PFSK-1 (cell line): ENCODE data around the gene ABI3BP.

ENCODE experiments used
- FOXP2 ChIP-seq: optimal IDR thresholded peaks from 2 replicates; pipeline ENCODE3; 2011; ENCODE audit warnings: borderline replicate concordance, control low read depth, inconsistent platforms; ENCODE audit not compliant: insufficient read depth; ENCODE audit errors: extremely low read length, extremely low read depth
- POLR2AphosphoS5 ChIP-seq: IDR thresholded peaks from 2 replicates; pipeline ENCODE4 v1.6.1; 2012; ENCODE audit warnings: low read depth, mild to moderate bottlenecking, control low read depth, low read length, moderate library complexity
- SIN3A ChIP-seq: IDR thresholded peaks from 2 replicates; pipeline ENCODE4 v1.6.1; 2012; ENCODE audit warnings: mild to moderate bottlenecking, low read length, moderate library complexity, borderline replicate concordance; ENCODE audit not compliant: insufficient read depth
- TAF1 ChIP-seq: IDR thresholded peaks from 2 replicates; pipeline ENCODE4 v1.6.1; 2012; ENCODE audit warnings: low read length, control low read depth, borderline replicate concordance; ENCODE audit not compliant: insufficient read depth
- TF ChIP-seq, protein P1 (sequence below), 2 experiments: IDR thresholded peaks; 2 replicates each; pipeline versions ENCODE4 v1.6.1 to v1.8.0; 2011 to 2012; ENCODE audit warnings: low read depth in 2 of 2, low read length in 2 of 2, control low read depth in 1 of 2, inconsistent platforms in 1 of 2, mild to moderate bottlenecking in 1 of 2, moderate library complexity in 1 of 2; ENCODE audit not compliant: insufficient read depth in 1 of 2

ABI3BP gene

DNA sequence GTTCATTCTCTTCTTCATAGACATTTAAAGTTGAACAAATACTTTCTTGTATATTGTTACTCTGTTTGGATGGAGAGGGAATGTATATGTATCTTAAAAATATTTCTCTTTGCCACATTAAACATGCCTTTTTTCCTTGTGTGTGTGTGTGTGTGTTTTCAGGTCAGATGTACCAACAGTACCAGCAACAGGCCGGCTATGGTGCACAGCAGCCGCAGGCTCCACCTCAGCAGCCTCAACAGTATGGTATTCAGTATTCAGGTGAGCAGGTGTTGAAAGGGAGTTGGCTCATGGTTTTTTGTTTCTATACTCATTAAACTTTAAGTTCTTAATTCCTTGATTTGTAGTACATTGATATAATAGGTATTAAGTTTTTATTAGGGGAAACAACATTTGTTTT is 248.6 kb downstream of the ABI3BP start:
- TF ChIP-seq TAF1, result no peak
- TF ChIP-seq POLR2AphosphoS5, result no peak
- TF ChIP-seq FOXP2, result no peak

DNA sequence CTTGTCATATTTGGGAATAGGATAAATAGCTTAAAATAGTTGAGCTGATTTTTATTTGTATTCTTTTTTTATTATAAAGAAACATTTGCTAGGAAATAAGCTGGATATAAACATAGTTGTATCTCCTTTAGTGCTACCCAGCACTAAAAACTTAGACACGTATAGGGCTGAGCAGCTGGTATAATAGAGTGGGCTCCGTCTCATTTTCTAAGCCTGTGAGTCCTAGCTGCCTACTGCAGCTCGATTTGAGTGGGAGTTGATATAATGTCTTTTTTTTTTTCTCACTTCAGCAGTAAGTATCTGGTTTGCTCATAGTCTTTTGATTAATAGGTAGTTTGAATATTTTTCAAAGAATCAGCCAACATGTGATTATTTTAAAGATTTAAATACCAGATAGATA is 249.7 kb downstream of the ABI3BP start:
- no peak for TF ChIP-seq TAF1
- TF ChIP-seq FOXP2, result no peak
- TF ChIP-seq POLR2AphosphoS5, result no peak
- TF ChIP-seq, protein P1, sequence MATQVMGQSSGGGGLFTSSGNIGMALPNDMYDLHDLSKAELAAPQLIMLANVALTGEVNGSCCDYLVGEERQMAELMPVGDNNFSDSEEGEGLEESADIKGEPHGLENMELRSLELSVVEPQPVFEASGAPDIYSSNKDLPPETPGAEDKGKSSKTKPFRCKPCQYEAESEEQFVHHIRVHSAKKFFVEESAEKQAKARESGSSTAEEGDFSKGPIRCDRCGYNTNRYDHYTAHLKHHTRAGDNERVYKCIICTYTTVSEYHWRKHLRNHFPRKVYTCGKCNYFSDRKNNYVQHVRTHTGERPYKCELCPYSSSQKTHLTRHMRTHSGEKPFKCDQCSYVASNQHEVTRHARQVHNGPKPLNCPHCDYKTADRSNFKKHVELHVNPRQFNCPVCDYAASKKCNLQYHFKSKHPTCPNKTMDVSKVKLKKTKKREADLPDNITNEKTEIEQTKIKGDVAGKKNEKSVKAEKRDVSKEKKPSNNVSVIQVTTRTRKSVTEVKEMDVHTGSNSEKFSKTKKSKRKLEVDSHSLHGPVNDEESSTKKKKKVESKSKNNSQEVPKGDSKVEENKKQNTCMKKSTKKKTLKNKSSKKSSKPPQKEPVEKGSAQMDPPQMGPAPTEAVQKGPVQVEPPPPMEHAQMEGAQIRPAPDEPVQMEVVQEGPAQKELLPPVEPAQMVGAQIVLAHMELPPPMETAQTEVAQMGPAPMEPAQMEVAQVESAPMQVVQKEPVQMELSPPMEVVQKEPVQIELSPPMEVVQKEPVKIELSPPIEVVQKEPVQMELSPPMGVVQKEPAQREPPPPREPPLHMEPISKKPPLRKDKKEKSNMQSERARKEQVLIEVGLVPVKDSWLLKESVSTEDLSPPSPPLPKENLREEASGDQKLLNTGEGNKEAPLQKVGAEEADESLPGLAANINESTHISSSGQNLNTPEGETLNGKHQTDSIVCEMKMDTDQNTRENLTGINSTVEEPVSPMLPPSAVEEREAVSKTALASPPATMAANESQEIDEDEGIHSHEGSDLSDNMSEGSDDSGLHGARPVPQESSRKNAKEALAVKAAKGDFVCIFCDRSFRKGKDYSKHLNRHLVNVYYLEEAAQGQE (IDR thresholded peaks at IDR 0.05; ENCODE audit: insufficient read depth in 1 of 2, low read depth in 2 of 2, low read length in 2 of 2), result no peak
- no peak for TF ChIP-seq SIN3A

DNA sequence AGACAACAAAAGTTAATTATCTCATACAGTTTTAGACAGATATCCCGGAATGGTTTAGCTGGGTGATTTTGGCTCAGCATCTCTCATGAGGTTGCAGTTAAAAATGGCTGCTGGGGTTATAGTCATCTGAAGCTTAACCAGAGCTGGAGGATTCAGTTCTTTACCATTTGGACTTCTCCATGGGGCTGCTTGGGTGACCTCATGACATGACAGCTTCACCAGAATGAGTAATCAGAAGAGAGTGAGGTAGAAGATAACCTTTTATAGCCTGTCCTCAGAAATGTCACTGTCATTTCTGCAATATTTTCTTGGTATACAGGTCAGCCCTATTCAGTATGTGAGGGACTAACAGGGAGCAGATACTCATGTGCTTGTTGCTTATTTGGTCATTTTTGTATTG is 253.0 kb downstream of the ABI3BP start:
- TF ChIP-seq FOXP2, result no peak
- TF ChIP-seq TAF1, result no peak
- no peak for TF ChIP-seq SIN3A
- TF ChIP-seq, protein P1 (IDR thresholded peaks at IDR 0.05; ENCODE audit: insufficient read depth in 1 of 2, low read depth in 2 of 2, low read length in 2 of 2), result no peak
- no peak for TF ChIP-seq POLR2AphosphoS5

DNA sequence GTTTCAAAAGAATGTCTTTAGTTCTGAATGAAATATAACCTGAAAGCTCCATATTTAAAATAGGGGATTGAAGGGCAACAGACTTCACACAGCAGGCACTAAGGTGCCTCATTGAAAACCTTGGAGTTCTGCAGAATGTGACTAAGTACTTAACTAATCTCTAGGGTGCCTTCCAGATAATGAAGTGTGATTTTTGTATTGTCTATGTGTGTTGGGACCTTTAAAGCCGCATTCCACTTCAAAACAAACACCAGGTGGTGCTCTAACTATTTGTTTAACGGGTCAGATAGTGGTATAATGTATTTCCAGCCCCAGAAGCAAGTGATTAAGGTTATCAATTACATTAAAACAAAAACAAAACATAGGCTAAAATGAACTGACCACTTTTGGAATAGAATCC is 255.9 kb downstream of the ABI3BP start:
- TF ChIP-seq POLR2AphosphoS5, result no peak
- no peak for TF ChIP-seq TAF1
- TF ChIP-seq SIN3A, result no peak
- TF ChIP-seq, protein P1 (IDR thresholded peaks at IDR 0.05; ENCODE audit: insufficient read depth in 1 of 2, low read depth in 2 of 2, low read length in 2 of 2), result no peak
- TF ChIP-seq FOXP2, result no peak

DNA sequence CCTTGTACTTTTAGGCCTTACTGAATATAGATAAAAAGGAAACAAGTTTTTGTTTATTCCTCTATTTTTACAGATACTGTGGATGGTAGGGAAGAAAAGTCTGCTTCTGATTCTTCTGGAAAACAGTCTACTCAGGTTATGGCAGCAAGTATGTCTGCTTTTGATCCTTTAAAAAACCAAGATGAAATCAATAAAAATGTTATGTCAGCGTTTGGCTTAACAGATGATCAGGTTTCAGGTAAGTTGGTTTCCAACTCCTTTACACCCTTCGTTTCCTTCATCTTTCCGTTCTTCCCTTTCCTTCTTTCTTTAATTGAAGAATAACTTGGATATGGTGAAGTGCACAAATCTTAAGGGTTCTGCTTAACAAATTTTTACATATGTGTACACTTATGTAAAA is 260.8 kb downstream of the ABI3BP start:
- TF ChIP-seq FOXP2, result no peak
- TF ChIP-seq SIN3A, result no peak
- TF ChIP-seq POLR2AphosphoS5, result no peak
- no peak for TF ChIP-seq TAF1
- TF ChIP-seq, protein P1 (IDR thresholded peaks at IDR 0.05; ENCODE audit: insufficient read depth in 1 of 2, low read depth in 2 of 2, low read length in 2 of 2), result no peak

DNA sequence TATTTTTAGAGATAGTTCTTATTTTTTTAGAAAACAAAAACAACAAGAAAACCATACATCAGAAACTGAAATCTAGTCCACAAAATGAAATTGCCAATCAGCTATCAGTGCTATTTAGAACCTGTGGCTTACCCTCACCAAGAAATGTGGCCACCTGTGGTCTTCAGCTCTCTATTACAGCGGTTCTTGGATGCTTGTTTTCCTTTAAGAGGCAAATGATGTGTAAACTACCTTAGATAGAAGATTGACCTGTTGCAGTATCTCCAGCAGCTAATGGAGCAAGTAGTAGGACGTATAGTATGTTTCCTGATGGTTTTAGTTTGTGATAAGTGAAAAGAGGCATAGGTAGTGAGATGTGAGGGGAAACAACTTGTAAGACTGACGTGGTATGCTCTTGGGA is 262.7 kb downstream of the ABI3BP start:
- TF ChIP-seq SIN3A, result no peak
- no peak for TF ChIP-seq POLR2AphosphoS5
- TF ChIP-seq TAF1, result no peak
- no peak for TF ChIP-seq FOXP2
- TF ChIP-seq, protein P1 (IDR thresholded peaks at IDR 0.05; ENCODE audit: insufficient read depth in 1 of 2, low read depth in 2 of 2, low read length in 2 of 2), result no peak
